Measurements from ENCODE around the gene ITGAE.

ITGAE gene

DNA sequence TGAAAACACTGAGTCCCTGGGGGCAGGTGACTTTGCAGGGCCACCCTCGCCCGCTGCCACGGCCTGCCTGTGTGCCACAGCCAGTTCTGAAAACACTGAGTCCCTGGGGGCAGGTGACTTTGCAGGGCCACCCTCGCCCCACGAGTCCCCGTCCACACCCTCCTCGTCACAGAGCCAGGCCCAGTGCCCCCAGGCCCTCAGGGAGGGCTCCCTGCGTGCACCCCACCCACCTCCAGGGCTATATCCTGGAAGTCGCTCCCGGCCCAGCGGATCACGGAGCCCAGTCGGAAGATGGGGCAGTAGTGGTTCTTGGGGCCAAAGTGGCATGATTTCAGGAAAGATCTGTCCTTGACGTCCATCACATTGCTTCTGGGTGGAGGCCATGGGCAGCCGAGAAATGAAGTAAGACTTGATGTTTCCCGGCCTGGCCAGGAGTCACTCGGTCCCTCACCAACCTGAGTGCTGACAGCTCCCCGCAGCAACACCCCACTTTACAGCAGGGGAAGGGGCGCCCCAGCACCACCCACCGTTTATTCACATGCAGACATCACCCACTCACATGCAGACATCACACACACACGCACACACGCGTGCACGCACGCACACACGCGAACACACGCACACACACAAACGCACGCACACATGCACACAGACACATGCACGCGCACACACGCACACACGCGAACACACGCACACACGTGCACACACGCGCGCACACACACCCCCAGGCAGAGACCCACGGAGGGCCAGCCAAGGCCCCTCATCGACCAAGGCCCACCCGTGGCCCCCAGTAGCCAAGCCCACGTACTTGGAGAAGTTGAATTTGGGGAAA is 111.5 kb downstream of the ITGAE start:
- no peak for DNase-seq

DNA sequence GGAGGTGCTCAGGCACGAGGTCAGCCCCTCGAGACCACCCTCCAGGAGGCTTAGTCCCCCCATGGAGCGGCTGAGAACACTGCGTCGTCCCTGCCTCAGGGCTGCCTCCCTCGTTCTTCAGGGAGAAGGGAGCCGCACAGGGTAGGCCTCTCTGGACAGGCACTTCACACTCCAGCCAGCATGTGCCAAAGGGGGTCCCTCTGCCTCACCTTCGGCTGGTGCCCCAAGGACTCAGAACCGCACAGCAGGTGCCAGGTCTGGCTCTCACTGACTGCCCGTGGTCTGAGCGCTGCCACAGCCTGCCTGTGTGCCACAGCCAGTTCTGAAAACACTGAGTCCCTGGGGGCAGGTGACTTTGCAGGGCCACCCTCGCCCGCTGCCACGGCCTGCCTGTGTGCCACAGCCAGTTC is 112.1 kb downstream of the ITGAE start:
- no peak for DNase-seq

DNA sequence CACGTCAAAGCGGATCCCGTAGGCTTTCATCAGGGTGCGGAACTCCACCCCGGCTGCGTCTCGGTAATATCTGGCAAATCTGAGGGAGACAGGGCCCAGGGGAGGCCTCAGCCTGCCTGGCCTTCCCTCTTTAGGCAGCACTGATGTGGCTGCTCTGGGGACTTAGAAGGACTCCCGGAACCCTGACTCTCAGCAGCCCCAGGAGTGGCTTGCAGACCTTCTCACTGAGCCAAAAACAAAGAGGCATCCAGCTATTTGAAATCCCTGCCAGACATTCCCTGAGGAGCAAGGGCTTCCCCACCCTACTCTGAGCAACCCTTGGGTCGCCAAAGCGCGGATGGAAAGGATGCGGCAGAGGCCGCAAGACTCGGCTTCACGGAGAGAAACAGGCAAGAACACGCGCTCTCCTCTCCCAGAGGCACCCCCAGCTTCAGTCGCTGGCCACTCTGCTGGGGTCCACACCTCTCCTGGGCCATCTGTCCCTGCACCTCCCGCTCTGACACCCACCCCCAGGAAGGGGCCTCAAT is 112.9 kb downstream of the ITGAE start:
- no peak for DNase-seq

- DNase-seq, result no peak
Observed at GRCh38 chr17:3685174-3685573, 115.8 kb downstream of the ITGAE start.

DNA sequence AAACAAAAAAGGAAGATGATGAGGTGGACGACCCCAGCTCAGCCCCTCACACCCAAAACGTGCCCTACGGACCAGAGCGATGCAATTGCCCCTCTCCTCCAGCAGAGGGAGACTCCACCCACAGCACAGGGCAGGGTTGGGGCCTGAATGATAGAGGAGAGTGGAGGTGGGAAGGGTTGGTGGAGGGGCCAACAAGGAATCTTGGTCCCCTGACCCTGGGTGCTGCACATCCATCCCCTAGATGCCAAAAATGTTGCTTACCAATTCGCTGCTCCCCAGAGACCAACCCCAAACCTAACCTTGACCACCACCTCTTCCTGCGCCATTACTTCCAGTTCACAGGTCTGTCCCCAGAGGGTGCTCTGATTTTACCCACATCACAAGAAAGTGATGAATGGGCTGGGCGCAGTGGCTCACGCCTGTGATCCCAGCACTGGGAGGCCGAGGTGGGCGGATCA is 117.9 kb downstream of the ITGAE start:
- DNase-seq, result peak; percentile 52 to 71 (median 60)

- no peak for DNase-seq
Observed at GRCh38 chr17:3682033-3682432, 119.0 kb downstream of the ITGAE start.

DNA sequence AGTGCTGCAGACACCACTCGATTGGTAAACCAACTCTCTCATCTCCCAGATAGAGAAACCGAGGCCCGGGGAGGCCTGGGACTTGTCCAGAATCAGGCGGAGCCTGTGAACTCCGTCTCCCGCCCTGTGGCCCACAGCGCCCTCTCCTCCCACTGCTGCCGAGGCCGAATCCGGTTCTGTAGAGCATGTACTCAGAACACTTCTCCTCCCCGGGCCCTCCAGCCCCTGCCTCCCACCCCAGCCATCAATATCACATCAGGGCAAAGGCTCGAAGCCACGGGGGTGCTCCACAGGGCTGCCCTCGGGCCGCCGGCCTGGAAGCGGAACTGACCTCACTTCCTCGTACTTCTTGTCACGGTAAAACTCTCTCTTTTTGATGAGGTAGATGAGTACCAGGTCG is 119.4 kb downstream of the ITGAE start:
- DNase-seq, result peak in 1 of 4 experiments; percentile 32

- DNase-seq, result no peak
Observed at GRCh38 chr17:3681057-3681456, 119.9 kb downstream of the ITGAE start.

- no peak for DNase-seq
Observed at GRCh38 chr17:3679531-3680126, 121.4 kb downstream of the ITGAE start.

DNA sequence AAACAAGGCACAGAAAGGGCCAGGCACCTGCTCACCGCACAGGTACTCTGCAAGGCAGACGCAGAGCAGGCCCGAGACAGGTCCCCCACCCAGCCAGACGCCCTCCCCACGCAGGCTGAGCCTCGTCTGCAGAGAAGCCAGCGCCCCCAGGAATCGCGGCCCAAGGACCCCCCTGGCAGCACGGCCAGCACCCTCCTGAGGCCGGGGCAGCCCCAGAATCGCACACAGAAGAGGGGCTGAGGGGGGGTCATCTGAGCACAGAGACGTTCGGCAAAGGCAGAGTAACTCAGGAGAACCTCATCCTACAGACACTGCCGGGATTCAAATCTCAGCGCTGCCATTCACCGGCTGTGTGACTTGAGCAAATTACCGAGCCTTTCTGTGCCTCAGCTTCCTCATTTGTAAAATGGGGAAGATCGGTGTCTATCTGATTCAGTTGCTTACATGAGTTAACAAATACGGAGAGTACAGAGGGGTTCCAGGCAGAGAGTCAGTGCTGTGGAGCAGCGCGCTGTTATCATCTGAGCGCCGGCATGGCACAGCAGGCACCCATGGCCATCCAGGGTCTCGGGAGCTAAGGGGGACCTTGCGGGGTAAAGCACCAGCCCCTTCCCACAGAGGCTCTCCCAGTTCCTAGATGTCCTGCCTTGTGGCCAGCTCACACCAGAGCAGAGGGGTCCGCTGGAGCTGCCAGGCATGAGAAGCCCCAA is 122.0 kb downstream of the ITGAE start:
- DNase-seq, result peak in 3 of 4 experiments; percentile 40 to 56 (median 46)

GRCh38 chr17:3678095-3678820 is 122.7 kb downstream of the ITGAE start:
- DNase-seq, result no peak

DNA sequence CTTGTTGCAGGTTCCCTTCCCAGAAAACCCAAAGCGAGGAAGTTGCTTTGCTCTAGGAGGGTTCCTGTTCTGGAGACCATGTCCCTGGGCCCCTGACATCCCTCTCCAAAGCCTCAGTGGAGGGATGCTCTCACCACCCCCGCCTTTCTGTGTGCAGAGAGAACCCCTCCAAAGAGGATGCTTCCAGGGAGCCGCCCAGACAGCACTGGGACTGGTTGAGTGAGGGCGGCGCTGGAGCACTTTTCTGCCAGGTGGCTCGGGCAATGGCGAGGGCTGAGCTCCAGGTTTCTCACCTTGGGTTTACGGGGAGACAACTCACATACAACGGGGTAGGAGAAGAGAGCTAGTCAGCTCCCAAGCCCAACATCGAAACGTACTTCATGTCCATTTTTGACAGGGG is 125.1 kb downstream of the ITGAE start:
- no peak for DNase-seq

- no peak for DNase-seq
Observed at GRCh38 chr17:3672571-3672970, 128.4 kb downstream of the ITGAE start.

DNA sequence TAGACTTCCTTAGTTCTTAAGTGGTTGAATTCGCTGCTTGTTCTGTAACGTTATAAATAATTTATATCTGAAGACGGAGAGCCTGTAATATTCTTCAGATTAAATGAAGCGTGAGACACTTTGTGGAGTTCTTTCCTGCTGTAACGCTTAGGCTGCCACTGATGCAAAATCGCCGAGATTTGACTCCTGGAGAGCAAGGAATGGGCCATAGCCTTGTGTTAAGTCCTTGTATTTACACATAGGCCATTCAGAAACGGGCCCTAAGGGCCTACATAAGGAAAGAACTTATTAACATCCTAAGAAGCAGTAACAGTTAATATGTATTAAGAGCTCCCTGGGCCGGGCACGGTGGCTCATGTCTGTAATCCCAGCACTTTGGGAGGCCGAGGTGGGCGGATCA is 131.4 kb downstream of the ITGAE start:
- no peak for DNase-seq

DNA sequence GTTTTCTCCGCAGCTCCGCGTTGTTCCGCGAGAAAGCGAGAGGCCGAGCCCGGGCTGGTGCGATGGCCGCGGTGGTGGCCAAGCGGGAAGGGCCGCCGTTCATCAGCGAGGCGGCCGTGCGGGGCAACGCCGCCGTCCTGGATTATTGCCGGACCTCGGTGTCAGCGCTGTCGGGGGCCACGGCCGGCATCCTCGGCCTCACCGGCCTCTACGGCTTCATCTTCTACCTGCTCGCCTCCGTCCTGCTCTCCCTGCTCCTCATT is 132.0 kb downstream of the ITGAE start:
- DNase-seq, result no peak

DNA sequence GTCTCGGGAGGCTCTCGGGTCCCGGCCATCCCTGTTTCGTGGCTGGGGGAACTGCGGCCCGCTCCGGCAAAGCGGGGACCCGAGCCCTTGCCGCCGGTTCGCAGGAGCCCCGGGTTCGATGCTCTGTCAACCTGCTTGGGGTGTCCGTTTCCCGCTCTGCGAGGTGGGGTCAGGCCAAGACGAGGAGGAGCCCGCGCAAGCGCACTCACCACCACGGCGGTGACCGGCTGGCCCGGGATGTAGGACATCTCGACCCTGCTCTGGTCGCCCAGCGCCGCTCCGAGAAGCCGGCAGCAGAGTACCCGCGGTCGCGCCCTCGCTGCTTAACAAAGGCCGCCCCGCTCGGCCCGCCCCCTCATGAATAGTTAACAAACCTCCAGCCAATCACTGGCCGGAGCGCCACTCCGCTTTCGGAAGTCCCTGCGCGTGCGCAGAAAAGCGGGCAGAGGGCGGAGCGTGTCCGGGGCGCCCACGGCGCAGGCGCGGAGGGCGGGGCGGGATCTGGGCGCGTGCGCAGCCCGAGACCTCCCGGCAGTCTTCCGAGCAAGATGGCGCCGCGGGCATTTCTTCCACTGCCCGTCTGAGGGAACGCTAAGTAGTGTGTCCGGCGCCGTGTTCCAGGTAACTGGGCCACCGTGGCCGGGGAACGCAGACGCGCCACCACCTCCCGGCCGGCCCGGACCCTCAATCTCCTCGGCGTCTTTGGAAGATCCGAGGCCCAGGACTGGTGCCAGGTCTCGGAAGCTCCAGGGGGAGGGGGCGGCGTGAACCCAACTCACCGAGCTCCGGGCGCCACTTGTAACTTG is 132.5 kb downstream of the ITGAE start, which contains the start of the genes EMC6 and TAX1BP3:
EMC6 (plus strand) TSS at position 534 of the 806 bp plus-strand sequence. CDS start 335 bp downstream, outside the sequence.
TAX1BP3 (minus strand) TSS at position 300 of the 806 bp plus-strand sequence; CDS start at position 248, 52 bp downstream.
- DNase-seq, result peak; percentile 99 to 100 (median 100)

GRCh38 chr17:3667366-3668278 is 133.4 kb downstream of the ITGAE start:
- DNase-seq, result peak; percentile 63 to 86 (median 78)

DNA sequence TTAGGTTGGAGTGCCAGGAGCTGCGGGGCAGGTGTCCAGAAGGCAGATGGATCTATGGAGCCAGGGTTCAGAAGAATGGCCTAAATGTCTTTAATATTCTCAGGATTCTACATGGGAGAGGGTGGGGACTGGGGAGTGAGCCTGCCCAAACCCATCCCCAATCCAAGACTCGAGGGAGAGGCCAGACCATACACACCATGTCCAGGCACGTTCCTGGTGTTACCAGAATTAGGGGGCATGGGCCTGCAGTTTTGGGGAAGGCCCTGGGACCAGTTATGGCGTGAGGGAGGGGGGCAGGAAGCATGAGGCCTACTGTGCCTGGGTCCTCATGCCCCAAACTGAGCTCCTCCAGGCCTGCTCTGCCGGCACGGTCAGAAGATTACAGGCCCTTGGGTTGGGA is 134.5 kb downstream of the ITGAE start:
- no peak for DNase-seq

DNA sequence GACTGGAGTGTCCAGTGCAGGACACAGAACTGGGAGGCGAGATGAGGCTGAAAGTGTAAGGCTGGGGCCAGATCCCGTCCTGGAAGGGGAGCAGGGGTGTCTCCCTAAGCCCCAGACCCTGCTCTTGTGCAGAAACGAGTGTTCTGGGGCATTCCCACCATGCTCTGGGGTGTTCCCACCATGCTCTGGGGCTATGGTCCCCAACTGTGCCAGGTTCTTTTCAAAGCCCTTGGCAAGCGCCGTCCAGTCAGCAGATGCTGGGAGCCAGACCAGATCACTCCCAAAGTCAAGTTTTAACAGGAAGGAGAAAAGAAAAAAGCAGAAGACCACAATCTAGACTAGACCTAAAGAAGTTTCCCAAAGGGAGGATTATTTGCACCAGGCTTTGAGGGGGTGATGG is 135.2 kb downstream of the ITGAE start:
- no peak for DNase-seq
